ENCODE data around the gene BNIP3.
"Not testable (repeated sequence)": the region's sequence is repeated elsewhere in the genome, so short reads cannot be mapped to it uniquely, and the experiment has no call there.

BNIP3 gene

DNA sequence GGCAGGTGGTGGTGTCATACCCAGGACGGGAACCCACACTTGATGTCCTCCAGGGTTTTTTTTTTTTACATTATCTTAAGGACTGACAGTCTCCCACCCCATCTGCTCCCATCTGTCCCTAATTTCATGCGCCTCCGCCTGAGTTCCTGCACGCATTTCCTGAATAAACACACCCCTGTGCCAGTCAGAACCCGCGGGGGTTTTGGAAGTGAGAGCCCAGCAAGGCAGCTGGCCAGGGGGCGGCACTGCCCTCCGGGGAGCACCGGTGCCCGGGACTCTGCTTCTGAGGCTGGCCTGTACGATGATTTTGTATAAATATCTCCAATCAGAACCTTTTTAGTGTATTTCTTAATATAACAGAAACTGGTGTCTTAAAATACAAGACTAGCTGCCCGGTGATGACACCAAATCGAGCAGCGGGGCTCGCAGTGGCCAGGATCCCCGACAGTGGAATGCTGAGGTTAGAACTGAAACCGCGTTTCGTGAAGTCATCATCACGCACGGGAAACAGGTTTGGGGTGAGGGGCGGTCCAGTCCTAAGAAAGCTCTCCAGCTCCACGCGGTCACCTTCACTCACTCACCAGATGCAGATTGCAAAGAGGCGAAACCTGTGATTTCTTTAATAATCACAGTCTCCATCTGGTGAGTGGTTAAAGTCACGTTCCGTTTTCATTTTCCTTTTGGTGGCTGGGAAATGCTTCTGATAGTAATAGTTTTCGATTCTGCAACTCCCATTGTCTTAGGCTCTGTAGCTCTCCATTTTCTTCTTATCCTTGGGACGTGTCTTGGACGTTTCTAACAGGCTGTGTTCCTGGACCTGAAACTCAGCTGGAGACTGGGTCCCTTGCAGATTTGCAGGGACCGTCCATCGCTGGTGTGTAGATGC is 19.7 kb downstream of the BNIP3 start:
- H3K4me3 ChIP-seq (ENCODE audit: low read length): peak overlapping the region; percentile 66
- no peaks in the 10 kb centered on the region for H3K9me3 ChIP-seq (replicated peaks; ENCODE audit: low read length)
- H3K27me3 ChIP-seq (ENCODE audit: control insufficient read depth, insufficient read depth, low read length): no peaks in the 10 kb centered on the region
- H3K4me1 ChIP-seq (ENCODE audit: control insufficient read depth, insufficient read depth, low read length): peaks cover 25% of the 10 kb centered on the region
- peak overlapping the region; percentile 61 for H3K9ac ChIP-seq (ENCODE audit: low read depth, low read length)
- peak overlapping the region; percentile 85 for H3K4me2 ChIP-seq (ENCODE audit: low read length)
- H3K36me3 ChIP-seq (ENCODE audit: insufficient read depth, low read length): peaks cover 27% of the 10 kb centered on the region

DNA sequence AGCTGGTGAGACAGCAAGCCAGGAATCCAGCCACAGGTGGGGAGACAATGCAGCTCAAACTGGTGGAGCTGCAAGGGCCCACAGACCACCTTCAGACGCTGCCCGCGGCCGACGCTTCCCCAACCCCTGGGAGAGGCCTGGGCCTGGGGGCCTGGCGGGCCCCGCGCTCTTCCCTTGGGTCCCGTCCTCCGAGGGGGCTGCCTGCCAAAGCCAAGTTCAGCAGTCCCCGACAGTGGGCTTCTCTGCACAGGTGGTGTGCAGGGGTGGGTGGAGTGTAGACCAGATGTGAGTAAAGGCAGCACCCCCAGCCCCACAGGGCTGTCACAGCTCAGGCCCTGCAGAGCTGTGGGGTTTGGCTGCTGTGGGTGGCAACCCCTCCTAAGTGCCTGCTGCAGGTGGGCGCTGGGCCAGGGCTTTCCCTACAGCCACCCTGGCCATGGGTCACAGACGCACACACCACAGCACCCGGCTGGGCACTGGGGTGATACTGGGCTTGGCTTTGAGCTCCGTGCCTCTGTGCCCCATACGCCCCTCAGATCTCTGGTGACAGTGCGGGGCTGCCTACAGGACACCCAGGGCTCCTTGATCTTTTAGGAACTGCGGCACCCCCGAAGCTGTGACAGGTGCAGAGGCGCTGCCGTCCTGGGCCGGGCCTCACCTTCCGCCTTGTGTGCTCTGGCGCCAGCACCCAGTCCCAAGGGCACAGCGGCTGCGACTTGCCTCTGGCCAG is 20.5 kb downstream of the BNIP3 start:
- no peaks in the 10 kb centered on the region for H3K9me3 ChIP-seq (replicated peaks; ENCODE audit: low read length)
- H3K27me3 ChIP-seq (ENCODE audit: control insufficient read depth, insufficient read depth, low read length): no peaks in the 10 kb centered on the region
- H3K4me3 ChIP-seq (ENCODE audit: low read length): peak overlapping the region; percentile 66
- H3K9ac ChIP-seq (ENCODE audit: low read depth, low read length): peak overlapping the region; percentile 61
- H3K4me1 ChIP-seq (ENCODE audit: control insufficient read depth, insufficient read depth, low read length): peaks cover 25% of the 10 kb centered on the region
- peak overlapping the region; percentile 85 for H3K4me2 ChIP-seq (ENCODE audit: low read length)
- peaks cover 28% of the 10 kb centered on the region for H3K36me3 ChIP-seq (ENCODE audit: insufficient read depth, low read length)

GRCh38 chr10:131960631-131961046 is 21.1 kb downstream of the BNIP3 start:
- Histone ChIP-seq H3K4me1 (ENCODE audit: control insufficient read depth, insufficient read depth, low read length) (peaks cover 25% of the 10 kb centered on the region), H3K9ac (ENCODE audit: low read depth, low read length) (no peak overlapping the region), H3K4me3 (ENCODE audit: low read length) (no peak overlapping the region), H3K9me3 (replicated peaks; ENCODE audit: low read length) (no peaks in the 10 kb centered on the region), H3K4me2 (ENCODE audit: low read length) (no peak overlapping the region), H3K36me3 (ENCODE audit: insufficient read depth, low read length) (peaks cover 28% of the 10 kb centered on the region), H3K27me3 (ENCODE audit: control insufficient read depth, insufficient read depth, low read length) (no peaks in the 10 kb centered on the region)

- H3K4me3 ChIP-seq (ENCODE audit: low read length): no peak overlapping the region
- no peak overlapping the region for H3K9ac ChIP-seq (ENCODE audit: low read depth, low read length)
- no peaks in the 10 kb centered on the region for H3K27me3 ChIP-seq (ENCODE audit: control insufficient read depth, insufficient read depth, low read length)
- H3K9me3 ChIP-seq (replicated peaks; ENCODE audit: low read length): no peaks in the 10 kb centered on the region
- H3K4me2 ChIP-seq (ENCODE audit: low read length): no peak overlapping the region
- peaks cover 29% of the 10 kb centered on the region for H3K36me3 ChIP-seq (ENCODE audit: insufficient read depth, low read length)
- H3K4me1 ChIP-seq (ENCODE audit: control insufficient read depth, insufficient read depth, low read length): peaks cover 25% of the 10 kb centered on the region
Measured at GRCh38 chr10:131959841-131960240, 21.9 kb downstream of the BNIP3 start.

GRCh38 chr10:131955591-131956340 is 26.0 kb downstream of the BNIP3 start:
- Histone ChIP-seq H3K4me1 (ENCODE audit: control insufficient read depth, insufficient read depth, low read length) (peaks cover 3% of the 10 kb centered on the region), H3K9me3 (replicated peaks; ENCODE audit: low read length) (no peaks in the 10 kb centered on the region), H3K27me3 (ENCODE audit: control insufficient read depth, insufficient read depth, low read length) (no peaks in the 10 kb centered on the region), H3K4me3 (ENCODE audit: low read length) (no peak overlapping the region), H3K36me3 (ENCODE audit: insufficient read depth, low read length) (peaks cover 37% of the 10 kb centered on the region), H3K9ac (ENCODE audit: low read depth, low read length) (no peak overlapping the region), H3K4me2 (ENCODE audit: low read length) (no peak overlapping the region)

GRCh38 chr10:131954356-131954965 is 27.3 kb downstream of the BNIP3 start:
- Histone ChIP-seq H3K9ac (ENCODE audit: low read depth, low read length) (no peak overlapping the region), H3K9me3 (replicated peaks; ENCODE audit: low read length) (no peaks in the 10 kb centered on the region), H3K4me2 (ENCODE audit: low read length) (no peak overlapping the region), H3K36me3 (ENCODE audit: insufficient read depth, low read length) (peaks cover 36% of the 10 kb centered on the region), H3K4me3 (ENCODE audit: low read length) (no peak overlapping the region), H3K27me3 (ENCODE audit: control insufficient read depth, insufficient read depth, low read length) (no peaks in the 10 kb centered on the region), H3K4me1 (ENCODE audit: control insufficient read depth, insufficient read depth, low read length) (no peaks in the 10 kb centered on the region)

DNA sequence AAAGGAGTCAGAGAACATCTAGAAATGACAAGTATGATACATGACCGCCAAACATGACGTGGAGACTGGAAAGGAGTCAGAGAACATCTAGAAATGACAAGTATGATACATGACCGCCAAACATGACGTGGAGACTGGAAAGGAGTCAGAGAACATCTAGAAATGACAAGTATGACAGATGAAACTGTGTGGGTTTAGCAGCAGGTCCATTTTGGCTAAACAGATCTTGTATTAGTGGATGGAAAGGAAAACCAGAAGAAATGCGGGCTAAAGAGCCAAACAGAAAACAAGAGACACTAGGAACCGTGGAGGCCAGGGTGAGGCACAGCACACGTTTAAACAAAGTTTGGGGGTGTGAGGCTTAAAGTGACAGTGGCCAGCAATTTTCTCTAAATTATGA is 31.8 kb downstream of the BNIP3 start:
- H3K27me3 ChIP-seq (ENCODE audit: control insufficient read depth, insufficient read depth, low read length); H3K4me2 ChIP-seq (ENCODE audit: low read length); H3K4me3 ChIP-seq (ENCODE audit: low read length); H3K9me3 ChIP-seq (replicated peaks; ENCODE audit: low read length); H3K9ac ChIP-seq (ENCODE audit: low read depth, low read length): not testable (repeated sequence)
- Histone ChIP-seq H3K4me1 (ENCODE audit: control insufficient read depth, insufficient read depth, low read length) (peaks cover 36% of the 10 kb centered on the region), H3K36me3 (ENCODE audit: insufficient read depth, low read length) (peaks cover 54% of the 10 kb centered on the region)

DNA sequence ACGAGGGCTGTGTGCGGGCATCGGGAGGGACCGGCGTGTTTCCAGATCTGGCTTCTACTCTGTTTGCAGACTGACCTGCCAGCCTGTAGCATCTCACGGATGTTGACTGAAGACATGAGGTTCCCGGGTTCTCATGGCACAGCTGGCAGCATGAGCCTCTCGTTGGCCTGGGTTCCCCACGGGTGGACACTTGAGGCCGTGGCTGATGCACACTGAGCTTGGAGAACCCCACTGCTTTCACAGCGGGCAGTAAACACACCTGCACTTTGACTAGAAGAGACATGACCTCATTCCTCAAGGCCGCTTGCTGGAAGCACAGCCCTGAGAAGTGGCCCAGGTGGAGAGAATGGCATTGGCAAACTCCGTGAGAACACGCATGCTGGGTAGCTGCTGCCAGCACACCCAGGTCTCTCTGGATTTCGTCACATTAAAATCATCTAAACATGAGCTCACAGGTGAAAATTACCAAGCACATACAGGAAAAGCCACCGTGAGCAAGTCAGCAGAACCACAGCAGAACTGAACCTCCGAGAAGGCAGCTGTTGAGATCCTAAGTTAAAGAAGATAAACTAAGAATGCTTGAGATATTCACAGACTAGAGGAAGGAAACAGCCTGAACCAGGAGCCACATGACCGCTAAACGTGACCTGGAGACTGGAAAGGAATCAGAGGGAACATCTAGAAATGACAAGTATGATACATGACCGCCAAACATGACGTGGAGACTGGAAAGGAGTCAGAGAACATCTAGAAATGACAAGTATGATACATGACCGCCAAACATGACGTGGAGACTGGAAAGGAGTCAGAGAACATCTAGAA is 32.5 kb downstream of the BNIP3 start:
- peaks cover 59% of the 10 kb centered on the region for H3K36me3 ChIP-seq (ENCODE audit: insufficient read depth, low read length)
- no peaks in the 10 kb centered on the region for H3K27me3 ChIP-seq (ENCODE audit: control insufficient read depth, insufficient read depth, low read length)
- H3K4me1 ChIP-seq (ENCODE audit: control insufficient read depth, insufficient read depth, low read length): peaks cover 36% of the 10 kb centered on the region
- no peak overlapping the region for H3K4me2 ChIP-seq (ENCODE audit: low read length)
- no peak overlapping the region for H3K4me3 ChIP-seq (ENCODE audit: low read length)
- no peak overlapping the region for H3K9ac ChIP-seq (ENCODE audit: low read depth, low read length)
- H3K9me3 ChIP-seq (replicated peaks; ENCODE audit: low read length): no peaks in the 10 kb centered on the region

- Histone ChIP-seq H3K9ac (ENCODE audit: low read depth, low read length) (no peak overlapping the region), H3K4me3 (ENCODE audit: low read length) (no peak overlapping the region), H3K4me1 (ENCODE audit: control insufficient read depth, insufficient read depth, low read length) (peaks cover 37% of the 10 kb centered on the region), H3K27me3 (ENCODE audit: control insufficient read depth, insufficient read depth, low read length) (no peaks in the 10 kb centered on the region), H3K36me3 (ENCODE audit: insufficient read depth, low read length) (peaks cover 60% of the 10 kb centered on the region), H3K4me2 (ENCODE audit: low read length) (no peak overlapping the region), H3K9me3 (replicated peaks; ENCODE audit: low read length) (no peaks in the 10 kb centered on the region)
Measured at GRCh38 chr10:131948501-131948900, 33.2 kb downstream of the BNIP3 start.

GRCh38 chr10:131947631-131948347 is 33.9 kb downstream of the BNIP3 start:
- peaks cover 44% of the 10 kb centered on the region for H3K4me1 ChIP-seq (ENCODE audit: control insufficient read depth, insufficient read depth, low read length)
- peak overlapping the region; percentile 38 for H3K4me3 ChIP-seq (ENCODE audit: low read length)
- peak overlapping the region; percentile 55 for H3K4me2 ChIP-seq (ENCODE audit: low read length)
- peak overlapping the region; percentile 29 for H3K9ac ChIP-seq (ENCODE audit: low read depth, low read length)
- no peaks in the 10 kb centered on the region for H3K9me3 ChIP-seq (replicated peaks; ENCODE audit: low read length)
- no peaks in the 10 kb centered on the region for H3K27me3 ChIP-seq (ENCODE audit: control insufficient read depth, insufficient read depth, low read length)
- peaks cover 60% of the 10 kb centered on the region for H3K36me3 ChIP-seq (ENCODE audit: insufficient read depth, low read length)
